ENCODE measurements around the gene ZNF70.

Gene ZNF70

GRCh38 chr22:23780146-23780748 lies 29.3 kb upstream of the ZNF70 start:
- CTCF ChIA-PET, result no interaction called here
- POLR2A ChIA-PET (ENCODE audit: low non-redundant PET), result no interaction called here
- no peak for DNase-seq (ENCODE audit: low spot score)
- TF ChIP-seq, protein P1, sequence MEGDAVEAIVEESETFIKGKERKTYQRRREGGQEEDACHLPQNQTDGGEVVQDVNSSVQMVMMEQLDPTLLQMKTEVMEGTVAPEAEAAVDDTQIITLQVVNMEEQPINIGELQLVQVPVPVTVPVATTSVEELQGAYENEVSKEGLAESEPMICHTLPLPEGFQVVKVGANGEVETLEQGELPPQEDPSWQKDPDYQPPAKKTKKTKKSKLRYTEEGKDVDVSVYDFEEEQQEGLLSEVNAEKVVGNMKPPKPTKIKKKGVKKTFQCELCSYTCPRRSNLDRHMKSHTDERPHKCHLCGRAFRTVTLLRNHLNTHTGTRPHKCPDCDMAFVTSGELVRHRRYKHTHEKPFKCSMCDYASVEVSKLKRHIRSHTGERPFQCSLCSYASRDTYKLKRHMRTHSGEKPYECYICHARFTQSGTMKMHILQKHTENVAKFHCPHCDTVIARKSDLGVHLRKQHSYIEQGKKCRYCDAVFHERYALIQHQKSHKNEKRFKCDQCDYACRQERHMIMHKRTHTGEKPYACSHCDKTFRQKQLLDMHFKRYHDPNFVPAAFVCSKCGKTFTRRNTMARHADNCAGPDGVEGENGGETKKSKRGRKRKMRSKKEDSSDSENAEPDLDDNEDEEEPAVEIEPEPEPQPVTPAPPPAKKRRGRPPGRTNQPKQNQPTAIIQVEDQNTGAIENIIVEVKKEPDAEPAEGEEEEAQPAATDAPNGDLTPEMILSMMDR (conservative IDR thresholded peaks at IDR 0.05; ENCODE audit: low read depth), result no peak
- H3K27ac ChIP-seq, result peak overlapping the region; percentile 81; the same call in 1 of the 2 replicates

DNA sequence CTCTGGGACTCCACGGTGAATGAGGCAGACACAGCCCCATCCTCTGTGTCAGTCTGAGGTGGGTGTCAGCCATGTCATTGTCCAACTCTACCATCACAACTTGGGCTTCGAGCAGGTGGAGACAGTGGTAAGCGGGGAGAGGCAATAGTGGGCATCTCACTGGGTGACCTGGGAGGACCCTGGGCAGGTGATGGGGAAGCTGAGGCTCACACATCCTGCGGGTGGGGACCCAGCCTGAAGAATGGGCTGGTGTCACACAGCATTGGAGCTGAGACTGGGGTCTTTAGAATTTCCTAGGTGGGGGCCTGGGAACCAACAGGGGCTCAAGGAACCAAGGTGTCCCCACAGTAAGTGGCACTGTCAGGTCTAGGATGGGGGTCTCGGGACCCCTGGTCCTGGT lies 28.8 kb upstream of the ZNF70 start:
- TF ChIP-seq, protein P1 (conservative IDR thresholded peaks at IDR 0.05; ENCODE audit: low read depth), result no peak
- POLR2A ChIA-PET (ENCODE audit: low non-redundant PET), result no interaction called here
- no peak for DNase-seq (ENCODE audit: low spot score)
- H3K27ac ChIP-seq, result no peak overlapping the region
- CTCF ChIA-PET, result no interaction called here

DNA sequence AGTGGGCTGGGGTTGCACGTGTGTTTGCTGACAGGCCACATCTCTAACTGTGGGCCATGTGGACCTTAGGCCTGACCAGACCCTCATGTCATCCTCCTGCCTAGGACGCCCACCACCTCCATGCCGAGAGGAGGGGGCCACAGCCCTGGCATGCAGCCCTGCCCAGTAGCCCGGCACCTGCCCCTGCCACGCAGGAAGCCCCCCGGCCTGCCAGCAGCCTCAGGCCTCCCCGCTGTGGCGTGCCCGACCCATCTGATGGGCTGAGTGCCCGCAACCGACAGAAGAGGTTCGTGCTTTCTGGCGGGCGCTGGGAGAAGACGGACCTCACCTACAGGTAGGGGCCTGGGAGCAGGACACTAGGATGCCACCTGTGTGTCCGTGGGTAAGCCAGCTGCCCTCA lies 28.2 kb upstream of the ZNF70 start:
- CTCF ChIA-PET, result no interaction called here

GRCh38 chr22:23778577-23778900 lies 27.6 kb upstream of the ZNF70 start:
- CTCF ChIA-PET, result no interaction called here
- POLR2A ChIA-PET (ENCODE audit: low non-redundant PET), result no interaction called here
- TF ChIP-seq, protein P1 (conservative IDR thresholded peaks at IDR 0.05; ENCODE audit: low read depth), result no peak

More for the DNA sequence above, 28.2 kb upstream of the ZNF70 start:
- TF ChIP-seq, protein P1 (conservative IDR thresholded peaks at IDR 0.05; ENCODE audit: low read depth), result no peak
- no peak overlapping the region; the same call in 1 of the 2 replicates for H3K27ac ChIP-seq
- POLR2A ChIA-PET (ENCODE audit: low non-redundant PET), result no interaction called here
- DNase-seq (ENCODE audit: low spot score), result no peak

DNA sequence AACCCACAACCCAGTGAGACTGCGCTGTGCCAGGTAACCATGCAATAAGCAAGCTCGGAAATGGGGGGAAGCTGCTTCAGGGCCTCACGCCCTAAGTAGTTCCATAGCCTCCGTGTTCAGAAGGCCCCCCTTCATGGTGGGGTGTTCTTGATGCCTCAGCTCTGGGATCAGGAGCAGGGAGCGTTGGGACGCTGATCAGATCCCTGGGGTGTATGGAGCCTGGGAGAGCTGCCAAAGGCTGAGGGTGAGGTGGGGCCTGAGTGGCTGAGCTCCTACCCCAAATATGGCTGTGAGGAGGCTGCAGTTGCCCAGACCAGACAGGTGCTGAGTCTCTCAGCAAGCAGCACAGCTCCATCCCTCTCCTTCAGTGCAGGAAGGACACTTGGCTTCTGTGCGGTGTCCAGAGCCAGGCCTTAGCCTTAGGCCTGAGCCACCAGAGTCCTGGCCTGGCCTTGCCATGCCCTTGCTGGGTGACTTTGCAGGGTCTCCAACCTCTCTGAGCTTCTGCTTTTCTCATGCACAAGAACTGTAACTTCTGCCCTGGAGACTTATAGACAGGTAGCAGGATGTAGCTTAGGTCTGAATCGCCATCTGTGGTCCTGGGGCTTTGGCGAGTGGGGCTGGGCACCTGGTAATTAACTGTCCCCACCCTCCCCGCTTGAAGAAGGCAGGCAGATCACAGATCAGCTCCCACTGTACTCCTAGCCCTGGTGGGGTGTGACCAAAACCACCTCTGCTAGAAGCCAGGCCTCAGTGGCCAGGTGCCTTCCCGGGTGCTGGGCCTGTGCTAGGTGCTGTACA lies 27.1 kb upstream of the ZNF70 start:
- TF ChIP-seq, protein P1 (conservative IDR thresholded peaks at IDR 0.05; ENCODE audit: low read depth), result no peak
- H3K27ac ChIP-seq, result peak overlapping the region; percentile 24
- ChIA-PET POLR2A (ENCODE audit: low non-redundant PET) (interaction anchor here (0.5 kb wide), 1 partner anchor 10 kb away, joined by 3 read pairs; the partner anchor contains the start of gene CHCHD10), CTCF (no interaction called here)
- no peak for DNase-seq (ENCODE audit: low spot score)

More at GRCh38 chr22:23778577-23778900, 27.6 kb upstream of the ZNF70 start:
- no peak for DNase-seq (ENCODE audit: low spot score)
- peak overlapping the region; percentile 24 for H3K27ac ChIP-seq

- TF ChIP-seq, protein P1 (conservative IDR thresholded peaks at IDR 0.05; ENCODE audit: low read depth), result no peak
- CTCF ChIA-PET, result interaction anchor here (0.6 kb wide), 1 partner anchor 118 kb away, joined by 4 read pairs; the partner anchor contains the start of gene MIF
- peak overlapping the region; percentile 32 for H3K27ac ChIP-seq
- no peak for DNase-seq (ENCODE audit: low spot score)
- POLR2A ChIA-PET (ENCODE audit: low non-redundant PET), result no interaction called here
Measured at GRCh38 chr22:23775779-23776375, 25.0 kb upstream of the ZNF70 start.

Measured in RWPE1 (cell line).